GM10248 (cell line): ENCODE results near the gene WBP11.

Experiments used
- CTCF ChIA-PET: fragments of 300-600 bp; sonication (Branson Sonifier 250); formaldehyde crosslinking; extraction: SDS; loops from one replicate; lab custom pipeline; 2021; ENCODE audit warnings: antibody characterized with exemption; lab: Yijun Ruan, JAX
- POLR2A ChIA-PET: fragments of 350-650 bp; sonication (Branson Sonifier 250); formaldehyde crosslinking; extraction: SDS; loops from one replicate; lab custom pipeline; 2020; ENCODE audit warnings: antibody characterized with exemption; lab: Yijun Ruan, JAX
- DNase-seq: peaks from one replicate; pipeline ENCODE4 v3.0.0; 2012; ENCODE audit errors: extremely low spot score
- CTCF ChIP-seq: IDR thresholded peaks from 2 replicates; pipeline ENCODE4 v1.5.1; 2012; ENCODE audit warnings: mild to moderate bottlenecking, low read depth; ENCODE audit errors: extremely low read depth, missing control alignments, control extremely low read depth

The WBP11 gene

GRCh38 chr12:14828892-14829291 is 25.6 kb upstream of the WBP11 start:
- ChIA-PET CTCF (interaction anchor here (0.8 to 4.4 kb wide), 6 partner anchors 9 to 166 kb away, joined by 3 to 20 read pairs (median 6); no protein-coding TSS in a partner anchor), POLR2A (no interaction called here)
- DNase-seq: no peak
- no peak for TF ChIP-seq CTCF

DNA sequence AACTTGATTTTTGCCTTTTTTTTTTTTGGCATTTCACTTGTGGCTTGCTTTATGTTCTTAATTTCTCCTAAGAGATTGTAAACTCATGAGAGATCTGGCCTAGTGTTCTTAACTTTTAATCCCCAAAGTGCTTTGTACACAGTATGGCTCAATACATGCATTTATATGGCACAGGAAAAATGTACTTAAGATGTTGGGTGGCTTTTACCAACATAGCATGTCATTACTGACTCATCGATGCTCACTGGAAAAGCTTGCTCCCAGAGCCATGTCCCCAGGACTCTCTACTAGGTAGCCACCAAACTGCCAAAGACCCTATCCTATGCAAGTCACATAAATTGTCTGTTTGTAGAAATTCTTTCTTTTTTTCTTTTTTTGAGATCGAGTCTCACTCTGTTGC is 23.8 kb upstream of the WBP11 start:
- no peak for DNase-seq
- TF ChIP-seq CTCF: no peak
- CTCF ChIA-PET: interaction anchor here (1.5 to 4.4 kb wide), 3 partner anchors 17 to 168 kb away, joined by 3 to 20 read pairs (median 9); no protein-coding TSS in a partner anchor
- POLR2A ChIA-PET: no interaction called here

- no peak for DNase-seq
- ChIA-PET CTCF (interaction anchor here (1.6 to 4.4 kb wide), 2 partner anchors 12 to 21 kb away, joined by 3 to 20 read pairs; partner anchors contain the start of gene SMCO3), POLR2A (no interaction called here)
- TF ChIP-seq CTCF: no peak
Measured at GRCh38 chr12:14826491-14826890, 23.2 kb upstream of the WBP11 start.

DNA sequence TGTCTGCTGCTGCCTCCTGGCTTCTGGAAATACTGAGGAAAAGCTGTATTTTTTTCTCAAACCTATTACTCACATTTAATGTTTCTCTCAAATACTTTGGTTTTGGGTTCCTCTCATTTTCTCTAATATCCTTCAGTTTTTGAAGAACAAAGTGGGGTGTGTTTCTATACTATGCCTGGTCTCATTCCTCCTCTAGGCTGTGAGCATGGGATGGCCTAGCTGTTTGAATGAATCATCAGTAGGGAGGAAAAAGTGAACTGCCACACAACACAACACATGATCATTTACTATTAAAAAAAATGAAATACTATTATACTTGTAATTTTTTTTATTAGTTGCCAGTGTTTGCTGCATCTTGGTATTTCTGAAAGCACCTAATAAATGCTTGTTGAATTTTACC is 22.0 kb upstream of the WBP11 start:
- CTCF ChIA-PET: interaction anchor here (1.6 to 4.4 kb wide), 3 partner anchors 9 to 22 kb away, joined by 3 to 20 read pairs (median 5); partner anchors contain the start of gene SMCO3
- no peak for DNase-seq
- POLR2A ChIA-PET: no interaction called here
- TF ChIP-seq CTCF: no peak

- no peak for DNase-seq
Measured at GRCh38 chr12:14824012-14824634, 20.8 kb upstream of the WBP11 start.

GRCh38 chr12:14814014-14814413 is 10.7 kb upstream of the WBP11 start, which contains the start of gene SMCO3:
SMCO3 (minus strand) TSS chr12:14814182; CDS start chr12:14806680, 7,502 bp downstream.
- ChIA-PET CTCF (interaction anchor here (1.0 to 1.4 kb wide), 5 partner anchors 8 to 181 kb away, joined by 3 to 5 read pairs (median 4); no protein-coding TSS in a partner anchor), POLR2A (no interaction called here)
- TF ChIP-seq CTCF: no peak
- DNase-seq: no peak

More at GRCh38 chr12:14824012-14824634, 20.8 kb upstream of the WBP11 start:
- no peak for TF ChIP-seq CTCF
- POLR2A ChIA-PET: no interaction called here
- CTCF ChIA-PET: interaction anchor here (0.6 kb wide), 1 partner anchor 13 kb away, joined by 3 read pairs; no protein-coding TSS in a partner anchor
